Measurements from ENCODE around the gene ATP6V0C.
"Not testable (repeated sequence)": the region's sequence is repeated elsewhere in the genome, so short reads cannot be mapped to it uniquely, and the experiment has no call there.

DNA sequence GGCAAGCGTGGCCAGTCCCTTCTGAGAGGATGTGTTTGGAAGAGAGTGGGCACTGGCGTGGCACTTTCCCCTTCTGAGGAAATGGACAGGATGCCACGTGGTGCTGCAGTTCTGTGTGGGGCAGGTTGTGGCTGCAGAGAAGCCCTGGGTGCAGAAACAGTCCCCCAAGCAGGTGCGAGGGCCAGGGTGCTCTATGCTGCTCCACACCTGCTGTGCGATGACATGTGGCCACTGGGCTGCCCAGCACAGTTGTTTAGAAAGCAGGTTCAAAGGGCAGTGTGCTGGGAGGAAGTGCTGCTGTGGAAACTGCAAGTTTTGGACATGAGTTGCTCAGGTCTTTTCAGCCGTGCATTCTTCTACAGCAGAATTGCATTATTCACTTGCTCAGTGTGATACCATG is 27.7 kb downstream of the ATP6V0C start:
- not testable (repeated sequence) for TF ChIP-seq RELA (CRISPR knock-in tag; IDR thresholded peaks at IDR 0.05); CHD2 (IDR thresholded peaks at IDR 0.05; ENCODE audit: low read depth, low read length)
- TF ChIP-seq MYC (CRISPR knock-in tag; IDR thresholded peaks at IDR 0.05; ENCODE audit: borderline replicate concordance) (peak; percentile 93), BCL6 (CRISPR knock-in tag; IDR thresholded peaks at IDR 0.05) (peak; percentile 62)
- TF ChIP-seq, protein P1, sequence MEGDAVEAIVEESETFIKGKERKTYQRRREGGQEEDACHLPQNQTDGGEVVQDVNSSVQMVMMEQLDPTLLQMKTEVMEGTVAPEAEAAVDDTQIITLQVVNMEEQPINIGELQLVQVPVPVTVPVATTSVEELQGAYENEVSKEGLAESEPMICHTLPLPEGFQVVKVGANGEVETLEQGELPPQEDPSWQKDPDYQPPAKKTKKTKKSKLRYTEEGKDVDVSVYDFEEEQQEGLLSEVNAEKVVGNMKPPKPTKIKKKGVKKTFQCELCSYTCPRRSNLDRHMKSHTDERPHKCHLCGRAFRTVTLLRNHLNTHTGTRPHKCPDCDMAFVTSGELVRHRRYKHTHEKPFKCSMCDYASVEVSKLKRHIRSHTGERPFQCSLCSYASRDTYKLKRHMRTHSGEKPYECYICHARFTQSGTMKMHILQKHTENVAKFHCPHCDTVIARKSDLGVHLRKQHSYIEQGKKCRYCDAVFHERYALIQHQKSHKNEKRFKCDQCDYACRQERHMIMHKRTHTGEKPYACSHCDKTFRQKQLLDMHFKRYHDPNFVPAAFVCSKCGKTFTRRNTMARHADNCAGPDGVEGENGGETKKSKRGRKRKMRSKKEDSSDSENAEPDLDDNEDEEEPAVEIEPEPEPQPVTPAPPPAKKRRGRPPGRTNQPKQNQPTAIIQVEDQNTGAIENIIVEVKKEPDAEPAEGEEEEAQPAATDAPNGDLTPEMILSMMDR (CRISPR knock-in tag; IDR thresholded peaks at IDR 0.05), result peak; percentile 37; the same call in 1 of the 2 replicates
- TF ChIP-seq, protein P2, sequence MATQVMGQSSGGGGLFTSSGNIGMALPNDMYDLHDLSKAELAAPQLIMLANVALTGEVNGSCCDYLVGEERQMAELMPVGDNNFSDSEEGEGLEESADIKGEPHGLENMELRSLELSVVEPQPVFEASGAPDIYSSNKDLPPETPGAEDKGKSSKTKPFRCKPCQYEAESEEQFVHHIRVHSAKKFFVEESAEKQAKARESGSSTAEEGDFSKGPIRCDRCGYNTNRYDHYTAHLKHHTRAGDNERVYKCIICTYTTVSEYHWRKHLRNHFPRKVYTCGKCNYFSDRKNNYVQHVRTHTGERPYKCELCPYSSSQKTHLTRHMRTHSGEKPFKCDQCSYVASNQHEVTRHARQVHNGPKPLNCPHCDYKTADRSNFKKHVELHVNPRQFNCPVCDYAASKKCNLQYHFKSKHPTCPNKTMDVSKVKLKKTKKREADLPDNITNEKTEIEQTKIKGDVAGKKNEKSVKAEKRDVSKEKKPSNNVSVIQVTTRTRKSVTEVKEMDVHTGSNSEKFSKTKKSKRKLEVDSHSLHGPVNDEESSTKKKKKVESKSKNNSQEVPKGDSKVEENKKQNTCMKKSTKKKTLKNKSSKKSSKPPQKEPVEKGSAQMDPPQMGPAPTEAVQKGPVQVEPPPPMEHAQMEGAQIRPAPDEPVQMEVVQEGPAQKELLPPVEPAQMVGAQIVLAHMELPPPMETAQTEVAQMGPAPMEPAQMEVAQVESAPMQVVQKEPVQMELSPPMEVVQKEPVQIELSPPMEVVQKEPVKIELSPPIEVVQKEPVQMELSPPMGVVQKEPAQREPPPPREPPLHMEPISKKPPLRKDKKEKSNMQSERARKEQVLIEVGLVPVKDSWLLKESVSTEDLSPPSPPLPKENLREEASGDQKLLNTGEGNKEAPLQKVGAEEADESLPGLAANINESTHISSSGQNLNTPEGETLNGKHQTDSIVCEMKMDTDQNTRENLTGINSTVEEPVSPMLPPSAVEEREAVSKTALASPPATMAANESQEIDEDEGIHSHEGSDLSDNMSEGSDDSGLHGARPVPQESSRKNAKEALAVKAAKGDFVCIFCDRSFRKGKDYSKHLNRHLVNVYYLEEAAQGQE (IDR thresholded peaks at IDR 0.05; ENCODE audit: borderline replicate concordance in 1 of 2, low read depth in 1 of 2, low read length in 2 of 2), result not testable (repeated sequence)
- TF ChIP-seq, protein P3, sequence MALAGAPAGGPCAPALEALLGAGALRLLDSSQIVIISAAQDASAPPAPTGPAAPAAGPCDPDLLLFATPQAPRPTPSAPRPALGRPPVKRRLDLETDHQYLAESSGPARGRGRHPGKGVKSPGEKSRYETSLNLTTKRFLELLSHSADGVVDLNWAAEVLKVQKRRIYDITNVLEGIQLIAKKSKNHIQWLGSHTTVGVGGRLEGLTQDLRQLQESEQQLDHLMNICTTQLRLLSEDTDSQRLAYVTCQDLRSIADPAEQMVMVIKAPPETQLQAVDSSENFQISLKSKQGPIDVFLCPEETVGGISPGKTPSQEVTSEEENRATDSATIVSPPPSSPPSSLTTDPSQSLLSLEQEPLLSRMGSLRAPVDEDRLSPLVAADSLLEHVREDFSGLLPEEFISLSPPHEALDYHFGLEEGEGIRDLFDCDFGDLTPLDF (CRISPR knock-in tag; IDR thresholded peaks at IDR 0.05), result not testable (repeated sequence)
